Neural cell (in vitro differentiated cells): ENCODE results near the gene MAGEF1.

Experiments
- CTCF ChIP-seq: fragments of 450-650 bp; IDR thresholded peaks from 2 replicates; pipeline ENCODE4 v1.5.1; 2014; ENCODE audit warnings: antibody characterized with exemption, mild to moderate bottlenecking, moderate library complexity; ENCODE audit not compliant: poor library complexity, severe bottlenecking
- EZH2 ChIP-seq: fragments of 200-600, 300-800 bp; shearing (Covaris generic), sonication (generic); IDR thresholded peaks from 2 replicates; pipeline ENCODE4 v1.6.1; 2014; ENCODE audit warnings: antibody characterized with exemption, low read length, borderline replicate concordance, mild to moderate bottlenecking; ENCODE audit not compliant: insufficient read depth, poor library complexity, severe bottlenecking
- POLR2AphosphoS5 ChIP-seq: IDR thresholded peaks from 2 replicates; pipeline ENCODE4 v1.6.1; 2012
- RAD21 ChIP-seq: fragments of 450-650 bp; conservative IDR thresholded peaks from 2 replicates; pipeline ENCODE4 v1.6.1; 2014; ENCODE audit warnings: antibody characterized with exemption, mild to moderate bottlenecking, moderate library complexity
- REST ChIP-seq: IDR thresholded peaks from 2 replicates; pipeline ENCODE4 v1.6.1; 2012; ENCODE audit warnings: borderline replicate concordance
- TAF1 ChIP-seq: IDR thresholded peaks from 2 replicates; pipeline ENCODE4 v1.6.1; 2012; ENCODE audit warnings: low read depth

DNA sequence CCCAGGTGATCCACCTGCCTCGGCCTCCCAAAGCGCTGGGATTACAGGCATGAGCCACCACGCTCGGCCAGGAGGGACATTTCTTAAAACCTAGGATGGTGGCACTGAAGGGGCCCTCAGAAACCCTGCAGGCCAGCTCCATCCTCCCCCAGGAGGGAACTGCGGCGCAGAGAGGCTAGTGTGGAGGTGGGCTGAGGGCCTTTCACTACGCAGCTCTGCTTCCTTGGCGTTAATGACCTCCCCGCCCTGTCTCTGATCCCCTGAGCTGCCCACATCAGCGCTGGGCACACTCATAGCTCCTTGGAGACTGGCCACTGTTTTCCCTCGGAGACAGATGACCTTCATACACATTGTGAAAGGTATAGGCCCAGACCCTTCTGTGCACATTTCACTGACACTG, 46.2 kb upstream of the MAGEF1 start:
- no peak for TF ChIP-seq CTCF
- TF ChIP-seq POLR2AphosphoS5 = no peak
- TF ChIP-seq REST = no peak
- TF ChIP-seq EZH2 = no peak
- TF ChIP-seq TAF1 = no peak
- no peak for TF ChIP-seq RAD21
